SK-N-SH (cell line): ENCODE results near the gene SEMA3D.

ENCODE experiments used
- ELF1 ChIP-seq: IDR thresholded peaks from 2 replicates; pipeline ENCODE4 v1.4.0; 2012
- EP300 ChIP-seq, 2 experiments: IDR thresholded peaks; 2 replicates each; pipeline versions ENCODE4 v1.4.0 to v1.6.1; 2012; ENCODE audit warnings: borderline replicate concordance in 1 of 2, low read depth in 1 of 2, low read length in 1 of 2
- RFX5 ChIP-seq: IDR thresholded peaks from 2 replicates; pipeline ENCODE4 v1.6.1; 2012; ENCODE audit warnings: mild to moderate bottlenecking, improper control_type of control experiment, low read length
- TAF1 ChIP-seq: IDR thresholded peaks from 2 replicates; pipeline ENCODE4 v1.6.1; 2012; ENCODE audit warnings: low read depth, mild to moderate bottlenecking, low read length, moderate library complexity, borderline replicate concordance
- TF ChIP-seq, protein P1 (sequence below): fragments of 200-600 bp; sonication (generic); IDR thresholded peaks from 2 replicates; pipeline ENCODE4 v1.6.1; 2017; ENCODE audit warnings: antibody characterized with exemption, mild to moderate bottlenecking, moderate library complexity

DNA sequence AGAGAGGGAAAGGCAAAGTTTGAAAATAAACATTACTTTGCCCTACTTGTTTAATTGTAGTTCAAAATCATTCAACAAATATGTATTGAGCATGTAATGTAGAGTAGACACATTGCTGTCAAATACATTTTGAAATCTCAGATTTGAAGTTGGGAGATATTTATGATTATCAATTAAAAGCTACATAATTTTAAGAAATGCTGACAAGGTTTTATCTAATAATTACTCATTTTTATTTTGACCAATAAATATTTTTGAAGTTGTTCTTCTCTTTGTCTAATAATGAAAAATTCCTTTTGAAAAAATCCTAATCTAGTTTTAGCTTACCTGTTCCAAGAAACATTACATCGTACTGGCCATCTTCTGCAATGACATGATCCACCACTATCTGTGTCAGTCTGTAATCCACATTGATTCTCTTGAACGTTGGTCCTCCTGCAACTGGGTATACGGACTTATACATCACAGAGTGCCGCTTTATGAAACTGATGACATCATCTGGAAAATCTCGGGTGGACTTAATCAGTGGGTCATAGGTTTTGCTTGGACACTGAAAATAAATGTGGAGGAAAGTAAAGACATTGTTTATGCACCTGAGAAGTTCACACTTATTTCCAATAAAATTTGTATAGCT, 164.7 kb downstream of the SEMA3D start:
- TF ChIP-seq ELF1, result no peak
- TF ChIP-seq, protein P1, sequence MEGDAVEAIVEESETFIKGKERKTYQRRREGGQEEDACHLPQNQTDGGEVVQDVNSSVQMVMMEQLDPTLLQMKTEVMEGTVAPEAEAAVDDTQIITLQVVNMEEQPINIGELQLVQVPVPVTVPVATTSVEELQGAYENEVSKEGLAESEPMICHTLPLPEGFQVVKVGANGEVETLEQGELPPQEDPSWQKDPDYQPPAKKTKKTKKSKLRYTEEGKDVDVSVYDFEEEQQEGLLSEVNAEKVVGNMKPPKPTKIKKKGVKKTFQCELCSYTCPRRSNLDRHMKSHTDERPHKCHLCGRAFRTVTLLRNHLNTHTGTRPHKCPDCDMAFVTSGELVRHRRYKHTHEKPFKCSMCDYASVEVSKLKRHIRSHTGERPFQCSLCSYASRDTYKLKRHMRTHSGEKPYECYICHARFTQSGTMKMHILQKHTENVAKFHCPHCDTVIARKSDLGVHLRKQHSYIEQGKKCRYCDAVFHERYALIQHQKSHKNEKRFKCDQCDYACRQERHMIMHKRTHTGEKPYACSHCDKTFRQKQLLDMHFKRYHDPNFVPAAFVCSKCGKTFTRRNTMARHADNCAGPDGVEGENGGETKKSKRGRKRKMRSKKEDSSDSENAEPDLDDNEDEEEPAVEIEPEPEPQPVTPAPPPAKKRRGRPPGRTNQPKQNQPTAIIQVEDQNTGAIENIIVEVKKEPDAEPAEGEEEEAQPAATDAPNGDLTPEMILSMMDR, result no peak; the same call in 1 of the 2 replicates
- no peak for TF ChIP-seq EP300 (IDR thresholded peaks at IDR 0.05; ENCODE audit: borderline replicate concordance in 1 of 2, low read depth in 1 of 2, low read length in 1 of 2)
- no peak for TF ChIP-seq TAF1
- TF ChIP-seq RFX5, result no peak
